Keratinocyte (primary cell): ENCODE measurements around the gene ZNF549. TPM values are rescaled to one million over a fixed set of nuclear protein-coding genes. Genes with fewer than 3 reads are reported as not detected.

Experiments
- DNase-seq: peaks from one replicate; pipeline ENCODE4 v3.0.0-alpha.2; 2011; ENCODE audit warnings: low read depth, missing footprints, low spot score
- FAIRE-seq: peaks from 2 replicates; lab custom pipeline; 2011; peaks lifted over from hg19 to GRCh38; lab: Jason Lieb, UNC
- H2AFZ ChIP-seq: 2 replicates; pipeline ENCODE4 v1.6.0; 2012; ENCODE audit warnings: low read length, control low read depth, inconsistent platforms; ENCODE audit not compliant: control insufficient read depth
- H3K27ac ChIP-seq: 2 replicates; pipeline ENCODE4 v1.5.1; 2011; ENCODE audit warnings: low read length; ENCODE audit not compliant: control insufficient read depth, insufficient read depth
- H3K27me3 ChIP-seq: 3 replicates; pipeline ENCODE4 v1.6.0; 2011; ENCODE audit warnings: low read length; ENCODE audit not compliant: control insufficient read depth, insufficient read depth; ENCODE audit errors: extremely low read depth
- H3K36me3 ChIP-seq, 2 experiments: 2 replicates in 1 of 2; 3 replicates in 1 of 2; pipeline ENCODE4 v1.5.1; 2011; ENCODE audit warnings: low read length in 2 of 2, mild to moderate bottlenecking in 1 of 2; ENCODE audit not compliant: control insufficient read depth in 2 of 2, insufficient read depth in 2 of 2; ENCODE audit errors: extremely low read depth in 1 of 2
- H3K4me1 ChIP-seq: 3 replicates; pipeline ENCODE4 v1.5.1; 2011; ENCODE audit warnings: low read length; ENCODE audit not compliant: control insufficient read depth, insufficient read depth; ENCODE audit errors: extremely low read depth
- H3K4me2 ChIP-seq: 3 replicates; pipeline ENCODE4 v1.6.0; 2011; ENCODE audit warnings: low read depth, low read length; ENCODE audit not compliant: control insufficient read depth, insufficient read depth; ENCODE audit errors: extremely low read depth
- H3K4me3 ChIP-seq, 3 experiments: fragments of 200-600 bp in 1 of 3; sonication (generic) in 1 of 3; 2 replicates in 2 of 3; 3 replicates in 1 of 3; pipeline ENCODE4 v1.5.1; 2011 to 2016; ENCODE audit warnings: low read length in 3 of 3, mild to moderate bottlenecking in 3 of 3, control low read depth in 2 of 3, inconsistent platforms in 1 of 3, low read depth in 1 of 3, mixed read lengths in 1 of 3, mixed run types in 1 of 3, moderate library complexity in 1 of 3; ENCODE audit not compliant: control insufficient read depth in 2 of 3, insufficient read depth in 2 of 3; ENCODE audit errors: extremely low read depth in 1 of 3
- H3K79me2 ChIP-seq: 2 replicates; pipeline ENCODE4 v1.6.0; 2012; ENCODE audit warnings: low read length; ENCODE audit not compliant: control insufficient read depth, insufficient read depth
- H3K9ac ChIP-seq: 3 replicates; pipeline ENCODE4 v1.6.0; 2011; ENCODE audit warnings: low read length; ENCODE audit not compliant: control insufficient read depth, insufficient read depth; ENCODE audit errors: extremely low read depth
- H3K9me1 ChIP-seq: 3 replicates; pipeline ENCODE4 v1.6.0; 2011; ENCODE audit warnings: low read length; ENCODE audit not compliant: control insufficient read depth, insufficient read depth; ENCODE audit errors: extremely low read depth
- H3K9me3 ChIP-seq: 2 replicates; pipeline ENCODE4 v1.5.1; 2012; ENCODE audit warnings: low read depth, low read length; ENCODE audit not compliant: control insufficient read depth
- H4K20me1 ChIP-seq: 3 replicates; pipeline ENCODE4 v1.6.0; 2011; ENCODE audit warnings: low read length; ENCODE audit not compliant: control insufficient read depth, insufficient read depth; ENCODE audit errors: extremely low read depth
- EZH2 ChIP-seq: IDR thresholded peaks from one replicate; pipeline ENCODE4 v1.6.1; 2012; ENCODE audit warnings: inconsistent platforms, mild to moderate bottlenecking, low read length, moderate library complexity
- dilution Hi-C: fragments of 300-500 bp; cut with MboI; formaldehyde crosslinking; loops from one replicate; pipeline ENCODE4 v1.7.0; 2020; ENCODE audit warnings: low sequenced_read_pairs; ENCODE audit not compliant: extremely low pct_ligation_motif_present
- polyA plus RNA-seq, 5 experiments: library from polyadenylated mRNA; depleted of rRNA in 3 of 5; stranded (reverse) in 3 of 5; stranded (forward) in 1 of 5; unstranded in 1 of 5; fragments of >200 nt; gene quantifications; 1 replicate in 1 of 5; 2 replicates in 3 of 5; 3 replicates in 1 of 5; pipeline versions ENCODE4 v1.2.1 to v1.2.3, GENCODE V29; 2011 to 2012; ENCODE audit warnings: missing spikeins in 2 of 5, low read depth in 1 of 5, low replicate concordance in 1 of 5
- TF ChIP-seq, protein P1 (sequence below), 3 experiments: IDR thresholded peaks in 1 of 3; conservative IDR thresholded peaks in 1 of 3; optimal IDR thresholded peaks in 1 of 3; 2 replicates in 2 of 3; 3 replicates in 1 of 3; pipeline versions ENCODE3 to v1.5.1; 2011; ENCODE audit warnings: low read length in 3 of 3, mild to moderate bottlenecking in 3 of 3, moderate library complexity in 2 of 3, control low read depth in 1 of 3, inconsistent platforms in 1 of 3; ENCODE audit not compliant: insufficient read depth in 2 of 3; ENCODE audit errors: extremely low read depth in 1 of 3

The ZNF549 gene
- polyA plus RNA-seq, 1 donor (not counting 4 experiments of a cell fraction or from before 2014, with no cell fraction given) = 6.3 TPM

DNA sequence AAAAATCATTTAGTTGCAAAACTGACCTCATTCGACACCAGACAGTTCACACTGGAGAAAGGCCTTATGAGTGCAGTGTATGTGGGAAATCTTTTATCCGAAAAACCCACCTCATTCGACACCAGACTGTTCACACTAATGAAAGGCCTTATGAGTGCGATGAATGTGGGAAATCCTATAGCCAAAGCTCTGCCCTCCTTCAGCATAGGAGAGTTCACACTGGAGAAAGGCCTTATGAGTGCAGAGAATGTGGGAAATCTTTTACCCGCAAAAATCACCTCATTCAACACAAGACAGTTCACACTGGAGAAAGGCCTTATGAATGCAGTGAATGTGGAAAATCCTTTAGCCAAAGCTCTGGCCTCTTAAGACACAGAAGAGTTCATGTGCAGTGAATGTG, 79.8 kb downstream of the ZNF549 start:
- no peak overlapping the region for H3K4me3 ChIP-seq
- H3K79me2 ChIP-seq = peaks cover 3% of the 10 kb centered on the region
- H3K9me1 ChIP-seq = no peaks in the 10 kb centered on the region
- no peaks in the 10 kb centered on the region for H3K4me1 ChIP-seq
- dilution Hi-C loops = no loop called here
- no peaks in the 10 kb centered on the region for H4K20me1 ChIP-seq
- no peaks in the 10 kb centered on the region for H3K9me3 ChIP-seq
- no peak overlapping the region for H3K9ac ChIP-seq
- no peak overlapping the region for H3K27ac ChIP-seq
- H3K4me2 ChIP-seq = no peak overlapping the region
- H3K36me3 ChIP-seq = peaks cover 10% of the 10 kb centered on the region in 2 experiments
- H3K27me3 ChIP-seq = no peaks in the 10 kb centered on the region
- FAIRE-seq (no peak), DNase-seq (no peak)
- H2AFZ ChIP-seq = no peak overlapping the region
- TF ChIP-seq, protein P1, sequence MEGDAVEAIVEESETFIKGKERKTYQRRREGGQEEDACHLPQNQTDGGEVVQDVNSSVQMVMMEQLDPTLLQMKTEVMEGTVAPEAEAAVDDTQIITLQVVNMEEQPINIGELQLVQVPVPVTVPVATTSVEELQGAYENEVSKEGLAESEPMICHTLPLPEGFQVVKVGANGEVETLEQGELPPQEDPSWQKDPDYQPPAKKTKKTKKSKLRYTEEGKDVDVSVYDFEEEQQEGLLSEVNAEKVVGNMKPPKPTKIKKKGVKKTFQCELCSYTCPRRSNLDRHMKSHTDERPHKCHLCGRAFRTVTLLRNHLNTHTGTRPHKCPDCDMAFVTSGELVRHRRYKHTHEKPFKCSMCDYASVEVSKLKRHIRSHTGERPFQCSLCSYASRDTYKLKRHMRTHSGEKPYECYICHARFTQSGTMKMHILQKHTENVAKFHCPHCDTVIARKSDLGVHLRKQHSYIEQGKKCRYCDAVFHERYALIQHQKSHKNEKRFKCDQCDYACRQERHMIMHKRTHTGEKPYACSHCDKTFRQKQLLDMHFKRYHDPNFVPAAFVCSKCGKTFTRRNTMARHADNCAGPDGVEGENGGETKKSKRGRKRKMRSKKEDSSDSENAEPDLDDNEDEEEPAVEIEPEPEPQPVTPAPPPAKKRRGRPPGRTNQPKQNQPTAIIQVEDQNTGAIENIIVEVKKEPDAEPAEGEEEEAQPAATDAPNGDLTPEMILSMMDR (optimal IDR thresholded peaks at IDR 0.05 in 1 of 3, IDR thresholded peaks at IDR 0.05 in 1 of 3, conservative IDR thresholded peaks at IDR 0.05 in 1 of 3; ENCODE audit: extremely low read depth in 1 of 3, insufficient read depth in 2 of 3, low read length in 3 of 3) = no peak
- TF ChIP-seq EZH2 = no peak

Other genes starting within 250 kb of the ZNF549 start
- gene ZNF460, start 246.9 kb upstream of the ZNF549 start, polyA plus RNA-seq = 10.3 to 16.9 TPM (median 15.2 TPM) in 3 replicates
- gene ZNF543, start 206.9 kb upstream of the ZNF549 start, polyA plus RNA-seq = 2.1 to 2.9 TPM (median 2.5 TPM) in 3 replicates
- 7.4 to 8.1 TPM (median 7.7 TPM) in 3 replicates for gene ZNF304, start 176.1 kb upstream of the ZNF549 start, polyA plus RNA-seq
- 15.8 to 22.2 TPM (median 20.8 TPM) in 3 replicates for gene TRAPPC2B, start 163.8 kb upstream of the ZNF549 start, polyA plus RNA-seq
- gene ZNF547, start 163.8 kb upstream of the ZNF549 start, polyA plus RNA-seq = 1.4 to 3.2 TPM (median 2.8 TPM) in 3 replicates
- 8.5 to 11.4 TPM (median 10.8 TPM) in 3 replicates for gene ZNF548, start 137.5 kb upstream of the ZNF549 start, polyA plus RNA-seq
- gene ZNF17, start 116.2 kb upstream of the ZNF549 start, polyA plus RNA-seq = 4.8 to 5.4 TPM (median 5.0 TPM) in 3 replicates
- gene ZNF749, start 92.0 kb upstream of the ZNF549 start, polyA plus RNA-seq = 5.7 to 6.8 TPM (median 6.3 TPM) in 3 replicates
- 0.09 to 0.46 TPM (median 0.17 TPM) in 3 replicates for gene VN1R1, start 70.2 kb upstream of the ZNF549 start, polyA plus RNA-seq
- 5.2 to 5.4 TPM (median 5.3 TPM) in 3 replicates for gene ZNF772, start 49.8 kb upstream of the ZNF549 start, polyA plus RNA-seq
- 7.0 to 13.4 TPM (median 11.9 TPM) in 3 replicates for gene ZNF419, start 39.6 kb upstream of the ZNF549 start, polyA plus RNA-seq
- gene ZNF773, start 27.4 kb upstream of the ZNF549 start, polyA plus RNA-seq = 5.4 to 8.8 TPM (median 7.9 TPM) in 3 replicates
- 6.2 to 8.9 TPM (median 7.3 TPM) in 3 replicates for gene ZNF550, start 32.5 kb downstream of the ZNF549 start, polyA plus RNA-seq
- gene ZNF416, start 51.6 kb downstream of the ZNF549 start, polyA plus RNA-seq = 4.4 to 5.5 TPM (median 5.0 TPM) in 3 replicates
- gene ZIK1, start 56.8 kb downstream of the ZNF549 start, polyA plus RNA-seq = 3.5 to 4.5 TPM (median 3.9 TPM) in 3 replicates
- 3.6 to 4.2 TPM (median 3.9 TPM) in 3 replicates for gene ZNF530, start 72.5 kb downstream of the ZNF549 start, polyA plus RNA-seq
- 10.7 to 12.9 TPM (median 12.1 TPM) in 3 replicates for gene ZNF134, start 86.9 kb downstream of the ZNF549 start, polyA plus RNA-seq
- gene ZNF211, start 105.8 kb downstream of the ZNF549 start, polyA plus RNA-seq = 9.4 to 19.5 TPM (median 15.5 TPM) in 3 replicates
- gene ZSCAN4, start 141.6 kb downstream of the ZNF549 start, polyA plus RNA-seq = 0.08 to 0.26 TPM (median 0.18 TPM) in 3 replicates
- 7.2 to 8.5 TPM (median 8.3 TPM) in 3 replicates for gene ZNF551, start 154.6 kb downstream of the ZNF549 start, polyA plus RNA-seq
- gene ZNF154, start 181.8 kb downstream of the ZNF549 start, polyA plus RNA-seq = 1.7 to 2.8 TPM (median 2.3 TPM) in 3 replicates
- gene ZNF671, start 200.3 kb downstream of the ZNF549 start, polyA plus RNA-seq = 3.7 to 4.7 TPM (median 4.4 TPM) in 3 replicates
- 5.4 to 7.4 TPM (median 6.9 TPM) in 3 replicates for gene ZNF776, start 219.5 kb downstream of the ZNF549 start, polyA plus RNA-seq
- gene ZNF586, start 242.3 kb downstream of the ZNF549 start, polyA plus RNA-seq = 6.6 to 9.6 TPM (median 7.2 TPM) in 3 replicates